Mesenteric fat pad (tissue), 1 donor: Measurements from ENCODE around the gene NME4. TPM values are rescaled to one million over a fixed set of nuclear protein-coding genes. Genes with fewer than 3 reads are reported as not detected.
"Not testable (repeated sequence)": the region's sequence is repeated elsewhere in the genome, so short reads cannot be mapped to it uniquely, and the experiment has no call there.

Source experiments
- DNase-seq: peaks from one replicate; pipeline ENCODE4 v3.0.0-alpha.2; 2020; ENCODE audit warnings: low spot score
- total RNA-seq: library from RNA; stranded (reverse); fragmentation: NEBNext Ultra II Directional; extraction: Animal tissue kit (Norgen Biotek cat#: 25700); gene quantifications from one replicate; pipeline ENCODE4 v1.2.1, GENCODE V29; 2021
- donor health status: DM: yes; HTN: yes; CAD: no.

NME4 gene
- total RNA-seq, 1 donor from 2014 or later = 139 TPM

GRCh38 chr16:396199-396598 lies 800 bp upstream of the NME4 start:
- DNase-seq = no peak

DNA sequence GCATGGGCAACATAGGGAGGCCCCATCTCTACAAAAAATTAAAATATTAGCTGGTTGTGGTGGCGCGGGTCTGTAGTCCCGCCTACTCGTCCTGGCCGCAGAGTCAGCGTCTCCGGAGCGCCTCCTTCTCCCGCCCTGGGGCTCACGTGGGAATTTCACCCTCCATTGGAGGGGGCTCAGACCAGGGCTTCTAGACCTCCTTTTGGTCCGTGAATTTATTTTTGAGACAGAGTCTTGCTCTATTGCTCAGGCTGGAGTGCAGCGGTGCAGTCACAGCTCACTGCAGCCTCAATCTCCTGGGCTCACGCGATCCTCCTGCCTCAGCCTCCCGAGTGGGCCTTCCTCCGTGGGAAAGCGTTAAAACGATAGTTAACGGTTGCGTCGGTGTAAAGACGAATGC lies 394 bp upstream of the NME4 start:
- DNase-seq = no peak

DNA sequence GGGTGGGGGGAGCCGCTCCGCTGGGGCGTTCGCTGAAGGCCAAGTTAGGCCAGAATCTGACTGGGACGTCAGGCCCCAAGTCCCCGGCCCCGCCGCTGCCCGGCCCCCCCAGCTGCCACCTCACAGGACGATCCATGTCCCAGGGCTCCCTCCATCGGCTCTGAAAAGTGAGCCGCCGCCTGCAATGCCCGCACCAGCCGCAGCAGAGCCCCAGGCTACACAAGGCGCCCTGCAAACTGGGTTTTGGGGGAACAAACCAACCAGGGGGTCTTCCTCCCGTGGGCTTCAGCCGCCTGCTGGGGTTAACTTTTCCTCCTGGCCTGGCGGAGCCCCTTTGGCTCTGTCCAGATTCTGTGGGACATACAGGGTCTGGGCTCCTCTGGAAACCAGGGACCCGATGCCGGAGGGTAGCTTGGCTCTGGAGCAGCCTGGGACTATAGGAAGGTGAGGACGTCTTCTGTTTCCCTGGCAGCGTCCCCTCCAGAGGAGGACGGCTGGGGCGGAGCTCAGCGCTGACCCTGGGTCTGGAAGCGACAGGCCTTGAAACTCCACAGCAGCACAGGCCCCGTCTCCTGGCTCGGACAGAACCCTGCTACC lies 835 bp downstream of the NME4 start:
- no peak for DNase-seq

DNA sequence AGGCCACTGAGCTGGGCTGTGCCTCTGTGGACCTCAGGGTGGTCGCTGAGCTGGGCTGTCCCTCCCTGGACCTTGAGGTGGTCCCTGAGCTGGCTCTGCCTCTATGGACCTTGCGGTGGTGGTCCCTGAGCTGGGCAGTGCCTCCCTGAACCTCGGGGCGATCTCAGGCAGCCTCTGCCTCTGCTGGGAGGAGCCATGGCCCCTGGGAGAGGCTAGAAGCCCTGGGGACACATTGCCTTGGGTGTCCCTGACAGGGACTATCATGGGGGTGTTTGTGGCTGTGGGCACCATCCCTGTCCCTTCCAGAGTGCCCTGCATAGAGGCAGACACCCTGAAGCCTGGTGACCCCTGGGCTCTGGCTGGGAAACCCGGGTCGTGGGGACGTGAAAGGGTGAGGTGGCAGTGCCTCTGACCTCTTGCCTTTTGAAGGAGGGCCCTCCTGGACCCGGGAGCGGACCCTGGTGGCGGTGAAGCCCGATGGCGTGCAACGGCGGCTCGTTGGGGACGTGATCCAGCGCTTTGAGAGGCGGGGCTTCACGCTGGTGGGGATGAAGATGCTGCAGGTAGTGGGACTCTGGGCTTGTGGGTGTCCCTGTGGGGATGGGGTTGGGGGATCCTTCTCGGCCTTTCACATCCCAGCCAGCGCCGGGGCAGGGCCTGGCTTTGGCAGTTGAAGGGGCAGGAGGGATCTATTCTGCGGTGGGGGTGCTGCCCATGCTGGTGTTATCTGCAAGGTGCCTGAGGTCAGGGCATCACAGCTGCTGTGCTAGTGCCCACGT lies 1.8 kb downstream of the NME4 start:
- DNase-seq = no peak

GRCh38 chr16:399340-400019 lies 2.5 kb downstream of the NME4 start:
- no peak for DNase-seq

GRCh38 chr16:400061-400591 lies 3.1 kb downstream of the NME4 start:
- DNase-seq = no peak

DNA sequence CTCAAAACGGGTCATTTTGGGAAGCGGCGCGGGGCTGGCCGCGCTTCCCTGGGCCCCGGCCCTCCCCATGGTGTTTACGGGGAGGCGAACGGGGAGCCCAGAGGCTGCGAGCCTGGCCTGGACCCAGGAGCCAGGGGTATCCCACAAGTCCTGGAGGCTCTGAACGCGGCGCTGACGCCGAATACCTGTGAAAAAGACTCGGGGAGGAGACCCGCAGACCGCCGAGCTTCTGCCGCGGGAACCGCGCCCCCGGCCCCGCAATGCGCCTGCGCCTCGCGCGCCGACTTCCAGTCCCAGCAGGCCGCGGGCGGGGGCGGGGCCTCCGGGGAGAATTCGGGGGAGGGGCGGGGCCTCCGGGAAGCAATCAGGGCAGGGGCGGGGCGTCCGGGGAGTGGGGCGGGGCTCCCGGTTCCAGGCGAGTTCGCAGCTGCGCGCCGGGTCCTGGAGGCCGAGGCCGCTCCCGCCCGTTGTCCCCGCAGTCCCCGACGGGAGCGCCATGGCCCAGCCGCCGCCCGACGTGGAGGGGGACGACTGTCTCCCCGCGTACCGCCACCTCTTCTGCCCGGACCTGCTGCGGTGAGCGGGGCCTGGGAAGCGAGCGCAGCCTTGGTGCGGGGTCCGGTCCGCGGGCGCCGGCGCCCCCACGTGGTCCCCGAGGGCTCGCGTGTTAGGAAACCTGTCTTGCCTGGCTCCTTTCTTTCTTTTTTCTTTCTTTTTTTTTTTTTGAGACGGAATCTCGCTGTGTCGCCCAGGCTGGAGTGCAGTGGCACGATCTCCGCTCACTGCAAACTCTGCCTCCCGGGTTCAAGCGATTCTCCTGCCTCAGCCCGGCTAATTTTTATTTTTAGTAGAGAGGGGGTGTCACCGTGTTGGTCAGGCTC lies 4.7 kb downstream of the NME4 start, which contains the start of gene DECR2:
Gene DECR2, plus strand, starts transcription at position 418 of the 881 bp plus-strand sequence. Its CDS starts 79 bp downstream, at position 497.
- peak; percentile 99 for DNase-seq

GRCh38 chr16:404971-405486 lies 8.0 kb downstream of the NME4 start:
- DNase-seq = no peak

DNA sequence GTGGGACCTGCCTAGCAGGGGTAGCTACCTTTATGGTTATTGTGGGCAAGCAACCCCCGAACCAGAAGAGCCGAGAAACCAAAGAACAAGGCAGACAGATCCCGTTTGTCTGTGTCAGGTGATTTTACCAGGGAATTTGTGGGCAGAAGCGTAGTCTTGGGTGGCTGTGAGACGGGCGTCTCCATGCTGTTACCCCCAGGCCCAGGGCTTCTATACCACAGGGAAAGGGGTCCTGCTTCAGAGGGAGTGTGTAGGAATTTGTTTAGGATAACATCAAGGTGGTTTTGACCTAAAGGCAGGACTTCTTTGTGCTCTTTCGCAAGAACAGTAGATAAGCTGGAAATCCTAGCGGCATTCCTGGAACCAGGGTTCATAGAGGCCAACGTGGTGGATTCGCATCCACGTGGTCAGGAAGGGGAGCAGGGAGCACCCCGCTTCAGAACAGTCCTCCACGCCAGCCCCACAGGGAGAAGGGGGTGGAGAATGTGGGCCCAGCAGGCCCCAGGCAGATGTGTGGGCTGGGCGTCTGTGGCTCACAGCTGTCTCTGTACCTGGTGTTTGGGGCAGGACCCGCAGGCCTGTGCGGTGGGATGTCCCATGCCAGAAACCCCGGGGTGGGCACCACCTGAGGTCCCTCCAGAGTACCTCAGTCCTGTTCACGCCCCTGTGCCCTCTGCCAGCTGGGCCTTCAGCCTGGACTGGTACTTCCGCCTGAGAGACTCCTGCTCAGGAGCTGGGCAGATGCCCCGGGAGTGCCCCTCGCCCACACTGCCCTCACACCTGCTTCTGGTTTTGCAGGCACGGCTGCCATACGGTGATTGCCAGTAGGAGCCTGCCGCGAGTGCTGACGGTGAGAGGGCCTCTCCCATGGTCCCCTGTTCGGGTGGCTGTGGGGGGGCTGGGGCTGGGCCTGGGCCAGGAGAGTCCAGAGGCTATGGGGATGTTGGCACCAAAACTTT lies 8.8 kb downstream of the NME4 start:
- DNase-seq = no peak

GRCh38 chr16:407253-407652 lies 10.3 kb downstream of the NME4 start:
- DNase-seq = no peak

- DNase-seq = no peak
Observed at GRCh38 chr16:410516-411178, 13.6 kb downstream of the NME4 start.

GRCh38 chr16:411576-412265 lies 14.7 kb downstream of the NME4 start:
- no peak for DNase-seq

GRCh38 chr16:414395-415169 lies 17.6 kb downstream of the NME4 start:
- no peak for DNase-seq

- DNase-seq = not testable (repeated sequence)
Observed at GRCh38 chr16:415170-415498, 18.1 kb downstream of the NME4 start.

DNA sequence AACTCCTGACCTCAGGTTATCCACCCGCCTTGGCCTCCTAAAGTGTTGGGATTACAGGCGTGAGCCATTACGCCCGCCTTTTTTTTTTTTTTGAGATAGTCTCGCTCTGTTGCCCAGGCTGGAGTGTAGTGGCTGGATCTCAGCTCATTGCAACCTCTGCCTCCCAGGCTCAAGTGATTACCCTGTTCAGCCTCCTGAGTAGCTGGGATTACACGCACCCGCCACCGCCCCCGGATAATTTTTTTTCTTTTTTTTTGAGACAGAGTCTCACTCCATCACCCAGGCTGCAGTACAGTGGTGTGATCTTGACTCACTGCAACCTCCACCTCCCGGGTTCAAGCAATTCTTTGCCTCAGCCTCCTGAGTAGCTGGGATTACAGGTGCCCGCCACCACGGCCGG lies 25.2 kb downstream of the NME4 start:
- not testable (repeated sequence) for DNase-seq

DNA sequence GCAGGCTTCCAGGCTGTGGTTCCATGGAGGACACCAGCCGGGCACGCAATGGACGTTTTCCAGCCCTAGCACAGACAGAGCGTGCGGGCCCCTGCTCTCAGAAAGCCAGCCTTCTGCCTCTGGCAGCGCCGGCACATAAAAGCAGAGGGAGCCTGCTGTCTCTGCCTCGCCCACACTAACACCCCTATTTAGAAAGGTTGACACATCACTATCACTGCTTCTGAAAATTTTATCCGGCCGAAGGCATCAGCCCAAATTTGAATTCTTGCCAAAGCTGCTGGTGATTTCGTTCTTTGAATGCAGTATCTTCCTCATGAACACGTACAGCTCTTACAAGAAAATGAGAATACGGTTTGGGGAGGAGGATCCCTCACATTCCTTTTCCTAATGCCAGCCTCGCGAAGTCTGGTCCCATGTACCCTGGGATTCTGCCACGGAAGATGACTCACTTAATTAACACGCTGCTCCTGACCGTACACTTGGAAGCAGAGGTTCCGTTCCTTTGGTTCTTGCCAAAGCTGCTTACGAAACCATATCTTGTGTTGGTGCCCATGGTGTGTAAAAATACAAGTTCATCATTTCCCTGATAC lies 27.1 kb downstream of the NME4 start:
- DNase-seq = no peak

DNA sequence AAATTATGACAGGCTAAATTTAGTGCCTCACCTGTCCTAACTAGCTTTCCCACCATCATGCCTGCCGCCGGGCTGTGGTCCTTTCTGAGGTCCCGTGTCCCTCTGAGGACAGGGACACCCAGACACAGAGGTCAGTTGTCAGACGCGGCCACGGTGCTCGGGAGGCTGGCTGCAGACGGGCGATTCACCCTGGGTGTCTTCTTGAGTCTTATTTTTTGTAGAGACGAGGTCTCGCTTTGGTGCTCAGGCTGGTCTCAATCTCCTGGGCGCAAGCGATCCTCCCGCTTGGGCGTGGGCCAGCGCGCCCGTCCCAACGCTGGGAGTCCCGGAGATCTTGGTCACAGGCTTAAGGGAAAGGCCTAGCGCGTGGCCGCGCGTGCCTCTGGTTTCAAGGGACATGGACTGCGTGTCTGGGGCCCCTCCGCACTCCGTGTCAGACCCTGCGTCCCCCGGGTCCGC lies 27.7 kb downstream of the NME4 start:
- no peak for DNase-seq
